Kidney (tissue), 14 donors: ENCODE results near the gene ARID1B. TPM values are rescaled to one million over a fixed set of nuclear protein-coding genes. Genes with fewer than 3 reads are reported as not detected.

Experiments used
- DNase-seq, 5 donors: peaks; one replicate each; pipeline ENCODE4 v3.0.0-alpha.2; 2013 to 2020
- FAIRE-seq: peaks from 2 replicates; lab custom pipeline; 2012; peaks lifted over from hg19 to GRCh38; lab: Jason Lieb, UNC
- H3K27ac ChIP-seq, 2 donors: one replicate each; pipeline ENCODE4 v1.7.0; 2013; ENCODE audit warnings: low read depth in 2 of 2, low read length in 2 of 2, inconsistent platforms in 1 of 2
- H3K27me3 ChIP-seq: one replicate; pipeline ENCODE4 v1.7.1; 2013; ENCODE audit warnings: low read length, inconsistent platforms; ENCODE audit not compliant: control insufficient read depth, insufficient read depth
- H3K36me3 ChIP-seq, 3 donors: one replicate each; pipeline versions ENCODE4 v1.7.0 to v1.7.1; 2013; ENCODE audit warnings: low read length in 3 of 3, control low read depth in 1 of 3, inconsistent platforms in 1 of 3; ENCODE audit not compliant: insufficient read depth in 3 of 3, control insufficient read depth in 2 of 3
- H3K4me1 ChIP-seq, 3 donors: one replicate each; pipeline versions ENCODE4 v1.7.0 to v1.7.1; 2013; ENCODE audit warnings: low read length in 3 of 3, inconsistent platforms in 1 of 3, low read depth in 1 of 3; ENCODE audit not compliant: control insufficient read depth in 2 of 3, insufficient read depth in 2 of 3
- H3K4me3 ChIP-seq, 3 donors: one replicate each; pipeline versions ENCODE4 v1.7.0 to v1.8.1; 2013; ENCODE audit warnings: low read length in 3 of 3, control low read depth in 1 of 3, inconsistent platforms in 1 of 3
- H3K9ac ChIP-seq, 3 donors: one replicate each; pipeline versions ENCODE4 v1.7.0 to v1.7.1; 2013; ENCODE audit warnings: low read length in 3 of 3, control low read depth in 1 of 3, inconsistent platforms in 1 of 3
- H3K9me3 ChIP-seq, 3 donors: one replicate each; pipeline versions ENCODE4 v1.7.0 to v1.7.1; 2013; ENCODE audit warnings: low read length in 3 of 3, control low read depth in 1 of 3, inconsistent platforms in 1 of 3; ENCODE audit not compliant: control insufficient read depth in 2 of 3, insufficient read depth in 1 of 3
- CTCF ChIP-seq: IDR thresholded peaks from 3 replicates; pipeline ENCODE4 v1.5.1; 2012; ENCODE audit warnings: mild to moderate bottlenecking, moderate library complexity, borderline replicate concordance; ENCODE audit not compliant: insufficient read depth; ENCODE audit errors: extremely low read depth
- intact Hi-C: fragments of 100-400 bp; cut with DNase I; formaldehyde crosslinking; loops from one replicate; pipeline ENCODE4 v1.11.1; 2022
- polyA plus RNA-seq: library from polyadenylated mRNA; stranded (reverse); fragments of 350-450 nt; fragmentation: Illumina TruSeq; extraction: RNeasy Lipid Tissue Mini Kit (QIAGEN cat#74804); gene quantifications from one replicate; pipeline ENCODE4 v1.2.3, GENCODE V29; 2014; ENCODE audit warnings: low read depth, low replicate concordance; ENCODE audit not compliant: insufficient read depth
- total RNA-seq: library from RNA; stranded (reverse); fragmentation: NEBNext Ultra II Directional; extraction: Animal tissue kit (Norgen Biotek cat#: 25700); gene quantifications from one replicate; pipeline ENCODE4 v1.2.1, GENCODE V29; 2021
- donor health status: control.
- donor health status: control.
- donor health status: control.
- donor health status: control.
- donor health status: control.
- donor health status: DM: yes; HTN: yes; CAD: no.
- donor health status: Normal renal cell carcinoma (clear cell type).

The ARID1B gene
- total and polyA plus RNA-seq, 2 donors from 2014 or later, result 16.4 to 110 TPM

GRCh38 chr6:157087974-157088373 is 310.8 kb downstream of the ARID1B start:
- intact Hi-C loops, result no loop called here
- peaks cover 0 to 2% (median 0%) of the 10 kb centered on the region in 3 donors for H3K4me1 ChIP-seq
- H3K9ac ChIP-seq, result no peak overlapping the region
- peaks cover 0 to 11% (median 8%) of the 10 kb centered on the region in 3 donors for H3K36me3 ChIP-seq
- DNase-seq (no peak), FAIRE-seq (no peak)
- TF ChIP-seq CTCF, result no peak
- no peaks in the 10 kb centered on the region for H3K9me3 ChIP-seq
- H3K27me3 ChIP-seq, result no peaks in the 10 kb centered on the region
- H3K4me3 ChIP-seq, result no peak overlapping the region
- H3K27ac ChIP-seq, result no peak overlapping the region

GRCh38 chr6:157088841-157089240 is 311.7 kb downstream of the ARID1B start:
- H3K27me3 ChIP-seq, result no peaks in the 10 kb centered on the region
- no peak for FAIRE-seq
- TF ChIP-seq CTCF, result no peak

GRCh38 chr6:157089258-157089657 is 312.1 kb downstream of the ARID1B start:
- Histone ChIP-seq H3K4me1 (peaks cover 0 to 2% (median 0%) of the 10 kb centered on the region in 3 donors), H3K27ac (no peak overlapping the region), H3K4me3 (no peak overlapping the region), H3K9ac (no peak overlapping the region), H3K36me3 (peaks cover 0 to 11% (median 8%) of the 10 kb centered on the region in 3 donors), H3K27me3 (no peaks in the 10 kb centered on the region), H3K9me3 (no peaks in the 10 kb centered on the region)
- intact Hi-C loops, result no loop called here
- TF ChIP-seq CTCF, result no peak
- FAIRE-seq (no peak), DNase-seq (peak in 2 of 5 donors; percentile 48 to 68)

More at GRCh38 chr6:157088841-157089240, 311.7 kb downstream of the ARID1B start:
- peaks cover 0 to 11% (median 8%) of the 10 kb centered on the region in 3 donors for H3K36me3 ChIP-seq
- H3K4me1 ChIP-seq, result peaks cover 0 to 2% (median 0%) of the 10 kb centered on the region in 3 donors
- intact Hi-C loops, result no loop called here
- no peak for DNase-seq
- no peak overlapping the region for H3K4me3 ChIP-seq
- H3K27ac ChIP-seq, result no peak overlapping the region
- H3K9me3 ChIP-seq, result no peaks in the 10 kb centered on the region
- no peak overlapping the region for H3K9ac ChIP-seq

- peaks cover 0 to 2% (median 0%) of the 10 kb centered on the region in 3 donors for H3K4me1 ChIP-seq
- intact Hi-C loops, result no loop called here
- no peaks in the 10 kb centered on the region for H3K9me3 ChIP-seq
- TF ChIP-seq CTCF, result no peak
- no peaks in the 10 kb centered on the region for H3K27me3 ChIP-seq
- H3K27ac ChIP-seq, result no peak overlapping the region
- no peak overlapping the region for H3K9ac ChIP-seq
- H3K36me3 ChIP-seq, result peaks cover 0 to 8% (median 7%) of the 10 kb centered on the region in 3 donors
- FAIRE-seq (no peak), DNase-seq (no peak)
- H3K4me3 ChIP-seq, result no peak overlapping the region
Measured at GRCh38 chr6:157089851-157090250, 312.7 kb downstream of the ARID1B start.
